GM13977 (cell line): ENCODE data around the gene RHOF.

Experiments
- DNase-seq: peaks from one replicate; pipeline ENCODE4 v3.0.0; 2012; ENCODE audit warnings: low spot score
- in situ Hi-C: fragments of 300-500 bp; cut with MboI; formaldehyde crosslinking; loops from one replicate; pipeline ENCODE4 v1.12.0; 2022; ENCODE audit warnings: low sequenced_read_pairs, low pct_unique_long_range_greater_than_20kb, mixed read lengths, inconsistent platforms; ENCODE audit not compliant: unreplicated experiment
- TF ChIP-seq, protein P1 (sequence below): IDR thresholded peaks from 2 replicates; pipeline ENCODE4 v1.5.1; 2012; ENCODE audit warnings: mild to moderate bottlenecking, control low read depth; ENCODE audit not compliant: insufficient read depth; ENCODE audit errors: extremely low read depth, missing control alignments

The RHOF gene

GRCh38 chr12:121804417-121805111 is 11.1 kb upstream of the RHOF start:
- in situ Hi-C loops: no loop called here
- DNase-seq: peak; percentile 66
- TF ChIP-seq, protein P1, sequence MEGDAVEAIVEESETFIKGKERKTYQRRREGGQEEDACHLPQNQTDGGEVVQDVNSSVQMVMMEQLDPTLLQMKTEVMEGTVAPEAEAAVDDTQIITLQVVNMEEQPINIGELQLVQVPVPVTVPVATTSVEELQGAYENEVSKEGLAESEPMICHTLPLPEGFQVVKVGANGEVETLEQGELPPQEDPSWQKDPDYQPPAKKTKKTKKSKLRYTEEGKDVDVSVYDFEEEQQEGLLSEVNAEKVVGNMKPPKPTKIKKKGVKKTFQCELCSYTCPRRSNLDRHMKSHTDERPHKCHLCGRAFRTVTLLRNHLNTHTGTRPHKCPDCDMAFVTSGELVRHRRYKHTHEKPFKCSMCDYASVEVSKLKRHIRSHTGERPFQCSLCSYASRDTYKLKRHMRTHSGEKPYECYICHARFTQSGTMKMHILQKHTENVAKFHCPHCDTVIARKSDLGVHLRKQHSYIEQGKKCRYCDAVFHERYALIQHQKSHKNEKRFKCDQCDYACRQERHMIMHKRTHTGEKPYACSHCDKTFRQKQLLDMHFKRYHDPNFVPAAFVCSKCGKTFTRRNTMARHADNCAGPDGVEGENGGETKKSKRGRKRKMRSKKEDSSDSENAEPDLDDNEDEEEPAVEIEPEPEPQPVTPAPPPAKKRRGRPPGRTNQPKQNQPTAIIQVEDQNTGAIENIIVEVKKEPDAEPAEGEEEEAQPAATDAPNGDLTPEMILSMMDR: no peak

- in situ Hi-C loops: no loop called here
- TF ChIP-seq, protein P1: peak; percentile 5
- DNase-seq: peak; percentile 68
Measured at GRCh38 chr12:121803861-121804416, 10.5 kb upstream of the RHOF start, which contains the start of gene SETD1B. SETD1B (plus strand) TSS chr12:121804009; CDS start chr12:121804738, 729 bp downstream.

GRCh38 chr12:121802843-121803698 is 9.6 kb upstream of the RHOF start:
- peak; percentile 96 for DNase-seq
- in situ Hi-C loops: no loop called here
- TF ChIP-seq, protein P1: no peak

GRCh38 chr12:121802485-121802842 is 9.0 kb upstream of the RHOF start:
- in situ Hi-C loops: no loop called here
- no peak for DNase-seq
- TF ChIP-seq, protein P1: no peak

DNA sequence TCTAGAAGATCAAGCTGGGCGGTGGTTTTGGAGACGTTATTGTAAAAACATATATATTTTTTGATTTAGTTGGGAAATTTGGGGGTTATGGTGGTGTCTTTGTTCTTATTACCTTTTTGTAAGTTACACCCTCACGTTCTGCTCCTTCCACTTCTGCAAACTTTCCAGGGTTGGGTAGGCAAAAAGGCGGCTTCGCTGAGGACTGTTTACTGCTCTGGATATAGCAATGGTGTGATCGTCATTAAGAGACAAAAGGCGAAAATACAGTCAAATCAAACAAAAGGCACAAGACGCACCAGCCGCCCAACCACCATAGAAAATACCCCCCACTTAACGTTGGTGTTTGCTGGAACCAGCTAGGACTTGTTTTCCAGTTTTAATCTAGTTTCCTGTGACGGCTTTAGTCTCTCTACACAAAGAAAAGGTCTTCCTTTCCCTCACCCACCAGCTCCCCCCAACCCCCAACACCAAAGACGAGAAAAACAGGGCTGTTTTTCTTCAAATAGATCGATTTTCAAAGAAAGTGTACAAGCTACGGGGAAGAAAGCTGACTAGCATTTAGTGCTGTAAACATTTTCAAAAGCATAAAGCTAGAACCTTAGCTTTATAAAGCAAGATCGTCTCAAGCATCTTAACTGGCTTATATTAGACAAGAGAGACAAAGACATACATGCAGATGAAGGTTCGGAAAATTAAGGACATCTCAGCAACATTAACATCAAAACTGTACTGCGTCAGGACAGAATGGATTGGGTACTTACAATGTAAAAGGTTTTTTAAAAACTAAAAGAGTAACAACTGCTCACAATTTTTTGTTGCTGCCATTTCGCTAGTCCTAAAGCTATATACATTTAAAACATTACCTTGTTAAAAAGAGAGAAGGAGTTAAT is 8.4 kb upstream of the RHOF start:
- in situ Hi-C loops: no loop called here
- no peak for DNase-seq
- TF ChIP-seq, protein P1: no peak
